Prostate gland (tissue), 2 donors: ENCODE data around the gene GAP43. TPM values are rescaled to one million over a fixed set of nuclear protein-coding genes. Genes with fewer than 3 reads are reported as not detected.

Experiments used
- DNase-seq: peaks from one replicate; pipeline ENCODE4 v3.0.0-alpha.2; 2019; ENCODE audit warnings: low spot score
- H3K27ac ChIP-seq, 2 donors: fragments of 200-600 bp; sonication (generic); 2 replicates each; pipeline ENCODE4 v1.5.1; 2017 to 2019
- H3K27me3 ChIP-seq: fragments of 200-600 bp; sonication (generic); replicated peaks from 2 replicates; pipeline ENCODE4 v1.5.1; 2019; ENCODE audit not compliant: insufficient read depth
- H3K36me3 ChIP-seq, 2 donors: fragments of 200-600 bp; sonication (generic); 1 replicate in 1 of 2; 2 replicates in 1 of 2; pipeline versions ENCODE4 v1.5.1 to v1.8.1; 2017 to 2019
- H3K4me1 ChIP-seq: fragments of 200-600 bp; sonication (generic); replicated peaks from 2 replicates; pipeline ENCODE4 v1.5.1; 2019
- H3K4me3 ChIP-seq, 2 donors: fragments of 200-600 bp; sonication (generic); 2 replicates each; pipeline ENCODE4 v1.5.1; 2017 to 2019
- H3K9me3 ChIP-seq: fragments of 200-600 bp; sonication (generic); 2 replicates; pipeline ENCODE4 v1.5.1; 2017
- POLR2A ChIP-seq: fragments of 450-650 bp; IDR thresholded peaks from one replicate; pipeline ENCODE4 v1.6.1; 2016; ENCODE audit warnings: antibody characterized with exemption, mild to moderate bottlenecking
- POLR2AphosphoS5 ChIP-seq: sonication (generic); formaldehyde crosslinking; IDR thresholded peaks from one replicate; pipeline ENCODE4 v1.6.1; 2017; ENCODE audit warnings: antibody characterized with exemption
- WGBS: methylation state at CpG from one replicate; pipeline ENCODE4 v1.1.5; 2018; 5-methylcytosine and 5-hydroxymethylcytosine counted together
- intact Hi-C: fragments of 100-400 bp; cut with DNase I; formaldehyde crosslinking; loops from one replicate; pipeline ENCODE4 v1.14.2; 2022
- total RNA-seq, 2 donors: library from RNA; depleted of rRNA; stranded (reverse); fragments of >200 nt; gene quantifications; one replicate each; pipeline ENCODE4 v1.1.0, GENCODE V29; 2016
- TF ChIP-seq, protein P1 (sequence below), 4 experiments: fragments of 200-600 bp in 2 of 4; fragments of 450-650 bp in 2 of 4; sonication (generic) in 2 of 4; IDR thresholded peaks; 1 replicate in 3 of 4; 2 replicates in 1 of 4; pipeline ENCODE4 v1.5.1; 2016 to 2019; ENCODE audit warnings: antibody characterized with exemption in 4 of 4, mild to moderate bottlenecking in 2 of 4, moderate library complexity in 2 of 4

Gene GAP43
- total RNA-seq, 2 donors from 2014 or later, result 0.74 TPM; not detected in 1

DNA sequence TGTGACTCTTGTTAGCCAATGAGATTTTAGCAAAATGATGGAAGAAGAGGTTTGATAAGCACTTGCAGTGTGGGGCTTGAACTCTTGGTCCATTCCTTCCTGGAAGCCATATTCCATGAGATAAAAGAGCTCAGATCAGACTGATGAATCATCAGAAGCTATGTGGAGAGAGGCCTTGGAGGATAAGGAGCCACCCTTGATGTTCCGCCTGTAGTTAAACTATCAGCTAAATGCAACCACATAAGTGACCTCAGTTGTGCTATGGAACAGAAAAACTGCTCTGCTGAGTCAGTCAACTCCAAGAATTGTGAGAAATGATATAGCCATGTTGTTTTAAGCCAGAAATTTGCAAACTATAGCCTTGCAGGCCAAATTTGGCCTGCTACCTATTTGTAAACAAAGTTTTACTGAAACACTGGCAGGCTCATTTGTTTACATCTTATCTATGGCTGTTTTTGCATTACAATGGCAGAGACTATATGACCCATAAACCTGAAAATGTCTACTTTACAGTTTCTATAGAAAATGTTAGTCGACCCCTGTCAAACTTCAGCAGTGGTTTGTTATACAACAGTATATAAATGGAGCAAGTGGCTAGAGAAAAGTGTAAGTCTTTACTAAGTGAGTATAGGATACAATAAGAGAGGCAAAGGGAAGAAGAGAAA lies 27.6 kb upstream of the GAP43 start:
- Histone ChIP-seq H3K27me3 (no peaks in the 10 kb centered on the region), H3K4me3 (no peak overlapping the region), H3K36me3 (no peaks in the 10 kb centered on the region), H3K9me3 (no peaks in the 10 kb centered on the region), H3K4me1 (no peaks in the 10 kb centered on the region), H3K27ac (no peak overlapping the region)
- intact Hi-C loops, result no loop called here
- DNase-seq, result no peak
- 96% methylated on average over 2 of the region's 2 CpGs for WGBS
- TF ChIP-seq, protein P1, sequence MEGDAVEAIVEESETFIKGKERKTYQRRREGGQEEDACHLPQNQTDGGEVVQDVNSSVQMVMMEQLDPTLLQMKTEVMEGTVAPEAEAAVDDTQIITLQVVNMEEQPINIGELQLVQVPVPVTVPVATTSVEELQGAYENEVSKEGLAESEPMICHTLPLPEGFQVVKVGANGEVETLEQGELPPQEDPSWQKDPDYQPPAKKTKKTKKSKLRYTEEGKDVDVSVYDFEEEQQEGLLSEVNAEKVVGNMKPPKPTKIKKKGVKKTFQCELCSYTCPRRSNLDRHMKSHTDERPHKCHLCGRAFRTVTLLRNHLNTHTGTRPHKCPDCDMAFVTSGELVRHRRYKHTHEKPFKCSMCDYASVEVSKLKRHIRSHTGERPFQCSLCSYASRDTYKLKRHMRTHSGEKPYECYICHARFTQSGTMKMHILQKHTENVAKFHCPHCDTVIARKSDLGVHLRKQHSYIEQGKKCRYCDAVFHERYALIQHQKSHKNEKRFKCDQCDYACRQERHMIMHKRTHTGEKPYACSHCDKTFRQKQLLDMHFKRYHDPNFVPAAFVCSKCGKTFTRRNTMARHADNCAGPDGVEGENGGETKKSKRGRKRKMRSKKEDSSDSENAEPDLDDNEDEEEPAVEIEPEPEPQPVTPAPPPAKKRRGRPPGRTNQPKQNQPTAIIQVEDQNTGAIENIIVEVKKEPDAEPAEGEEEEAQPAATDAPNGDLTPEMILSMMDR (IDR thresholded peaks at IDR 0.05), result no peak
- TF ChIP-seq POLR2AphosphoS5 (no peak), POLR2A (no peak)

DNA sequence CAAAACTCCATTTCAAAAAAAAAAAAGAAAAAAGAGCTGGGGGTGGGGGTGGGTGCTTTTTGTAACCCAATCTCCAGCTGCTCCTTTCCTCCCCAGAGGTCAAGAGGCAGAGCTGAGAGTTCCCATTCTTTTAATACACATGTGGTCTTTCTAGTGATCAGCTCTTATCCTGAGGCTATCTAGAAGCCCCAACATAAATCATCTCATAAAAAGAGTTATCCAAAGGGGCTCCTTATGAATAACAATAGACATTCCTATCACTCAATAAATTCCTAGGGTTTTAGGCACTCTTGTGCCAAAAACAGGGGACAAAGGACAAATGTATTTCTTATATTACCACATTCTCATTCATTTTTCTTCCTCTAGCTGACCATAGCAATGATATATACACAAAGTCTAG lies 25.1 kb upstream of the GAP43 start:
- no peak overlapping the region for H3K4me3 ChIP-seq
- H3K27me3 ChIP-seq, result no peaks in the 10 kb centered on the region
- no peaks in the 10 kb centered on the region for H3K4me1 ChIP-seq
- intact Hi-C loops, result no loop called here
- no peaks in the 10 kb centered on the region for H3K9me3 ChIP-seq
- DNase-seq, result no peak
- H3K36me3 ChIP-seq, result no peaks in the 10 kb centered on the region
- H3K27ac ChIP-seq, result no peak overlapping the region
- TF ChIP-seq, protein P1 (IDR thresholded peaks at IDR 0.05), result no peak
- TF ChIP-seq POLR2A, result no peak
- TF ChIP-seq POLR2AphosphoS5, result no peak

DNA sequence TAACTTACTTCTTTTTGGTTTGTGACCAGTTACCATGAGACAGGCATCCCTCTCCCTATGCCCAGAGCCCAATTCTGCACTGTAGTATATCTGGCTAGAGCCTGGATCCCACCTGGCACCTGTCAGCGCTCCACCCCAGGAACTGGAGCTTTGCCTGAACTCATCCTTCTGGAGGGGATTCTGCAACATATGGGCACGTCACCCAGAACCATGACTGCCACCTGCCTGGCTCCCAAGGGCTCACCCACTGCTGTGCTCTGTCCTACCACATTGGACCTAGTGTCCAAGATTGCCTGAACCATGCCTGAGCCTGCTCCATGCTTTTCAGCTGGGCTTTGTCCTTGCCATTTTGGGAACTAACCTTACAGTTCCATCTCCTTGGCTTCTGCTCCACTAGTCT lies 21.1 kb upstream of the GAP43 start:
- Histone ChIP-seq H3K4me3 (no peak overlapping the region), H3K27me3 (no peaks in the 10 kb centered on the region), H3K27ac (no peak overlapping the region), H3K9me3 (no peaks in the 10 kb centered on the region), H3K36me3 (no peaks in the 10 kb centered on the region), H3K4me1 (no peaks in the 10 kb centered on the region)
- no peak for DNase-seq
- no peak for TF ChIP-seq POLR2A
- TF ChIP-seq, protein P1 (IDR thresholded peaks at IDR 0.05), result no peak
- TF ChIP-seq POLR2AphosphoS5, result no peak
- intact Hi-C loops, result no loop called here
- 81% methylated on average over 2 of the region's 2 CpGs for WGBS

DNA sequence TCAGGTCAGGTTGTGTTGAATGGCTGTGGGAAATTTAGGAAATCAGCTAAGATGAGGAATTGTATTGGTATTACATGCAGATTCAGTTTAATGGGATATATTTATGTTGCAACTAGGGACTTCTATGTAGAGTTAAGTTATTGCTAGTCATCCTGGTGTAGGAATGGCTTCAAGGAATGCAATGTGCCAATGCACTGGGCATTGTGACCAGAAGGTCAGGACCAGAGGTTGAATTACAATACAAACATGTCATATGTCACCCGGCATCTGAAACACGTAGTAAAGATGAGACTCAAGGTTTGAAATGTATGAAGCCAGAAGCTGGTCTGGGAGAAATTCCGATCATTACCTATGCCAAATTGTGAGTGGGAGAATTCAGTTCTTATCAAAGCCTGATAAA lies 11.7 kb upstream of the GAP43 start:
- Histone ChIP-seq H3K9me3 (no peaks in the 10 kb centered on the region), H3K36me3 (no peaks in the 10 kb centered on the region), H3K4me1 (no peaks in the 10 kb centered on the region), H3K27ac (no peak overlapping the region), H3K4me3 (no peak overlapping the region), H3K27me3 (no peaks in the 10 kb centered on the region)
- no peak for DNase-seq
- intact Hi-C loops, result no loop called here
- 65% methylated on average over 3 of the region's 3 CpGs for WGBS
- TF ChIP-seq POLR2A (no peak), POLR2AphosphoS5 (no peak)
- TF ChIP-seq, protein P1 (IDR thresholded peaks at IDR 0.05), result no peak

DNA sequence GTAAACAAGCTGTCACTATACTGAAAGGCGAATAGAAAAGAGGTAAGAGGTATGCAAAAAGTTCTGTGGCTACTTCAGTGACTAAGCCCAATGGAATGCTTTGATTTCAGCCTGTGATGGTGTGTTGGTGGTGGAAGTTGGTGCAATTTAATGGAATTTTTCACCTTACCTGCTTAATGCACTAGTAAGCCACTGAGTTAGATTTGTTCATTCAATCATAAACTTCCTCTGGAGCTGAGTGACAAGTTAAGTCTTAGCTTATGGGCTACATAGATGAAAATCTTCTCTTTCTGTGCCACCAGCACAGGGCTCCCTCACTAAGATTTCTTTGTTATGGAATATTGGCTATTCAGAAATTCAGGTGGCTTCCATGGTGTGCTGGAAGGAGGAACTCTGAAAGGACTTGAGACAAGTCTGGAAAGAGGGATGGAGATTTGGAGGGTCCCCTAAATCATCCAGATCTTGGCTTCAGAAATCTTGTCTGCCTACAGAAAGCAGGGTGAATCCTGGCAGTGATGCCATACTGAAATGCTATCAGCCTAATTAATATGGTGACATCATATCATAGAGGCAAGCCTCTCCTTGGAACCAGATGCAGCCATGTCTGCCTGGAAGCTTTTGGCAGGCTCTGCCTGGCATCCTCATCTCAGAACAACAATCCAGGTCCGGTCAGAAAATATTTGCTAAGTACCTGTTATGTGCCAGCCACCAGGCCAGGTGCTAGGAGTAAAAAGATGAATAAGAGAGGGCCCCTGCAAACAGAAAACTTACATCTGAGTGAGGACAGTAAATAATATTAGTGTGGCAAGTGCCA lies 8.1 kb upstream of the GAP43 start:
- intact Hi-C loops, result no loop called here
- TF ChIP-seq POLR2AphosphoS5 (no peak), POLR2A (no peak)
- TF ChIP-seq, protein P1 (IDR thresholded peaks at IDR 0.05), result no peak
- Histone ChIP-seq H3K4me3 (no peak overlapping the region), H3K36me3 (no peaks in the 10 kb centered on the region), H3K27ac (no peak overlapping the region), H3K4me1 (no peaks in the 10 kb centered on the region), H3K9me3 (no peaks in the 10 kb centered on the region), H3K27me3 (no peaks in the 10 kb centered on the region)
- no peak for DNase-seq
- WGBS, result 65% methylated on average over 2 of the region's 2 CpGs
